ENCODE data around the gene SPATA24.
"Not testable (repeated sequence)": the region's sequence is repeated elsewhere in the genome, so short reads cannot be mapped to it uniquely, and the experiment has no call there.

Gene SPATA24

GRCh38 chr5:139417214-139417613, 13.3 kb upstream of the SPATA24 start:
- H3K4me3 ChIP-seq (ENCODE audit: low read depth, low read length): no peak overlapping the region

- no peak overlapping the region for H3K4me3 ChIP-seq (ENCODE audit: low read depth, low read length)
Observed at GRCh38 chr5:139416651-139417050, 12.8 kb upstream of the SPATA24 start.

GRCh38 chr5:139415869-139416268, 12.0 kb upstream of the SPATA24 start:
- H3K4me3 ChIP-seq (ENCODE audit: low read depth, low read length): no peak overlapping the region

GRCh38 chr5:139415221-139415861, 11.5 kb upstream of the SPATA24 start:
- no peak overlapping the region for H3K4me3 ChIP-seq (ENCODE audit: low read depth, low read length)

- H3K4me3 ChIP-seq (ENCODE audit: low read depth, low read length): no peak overlapping the region
Observed at GRCh38 chr5:139414581-139415130, 10.8 kb upstream of the SPATA24 start.

GRCh38 chr5:139413963-139414362, 10.1 kb upstream of the SPATA24 start:
- no peak overlapping the region for H3K4me3 ChIP-seq (ENCODE audit: low read depth, low read length)

- no peak overlapping the region for H3K4me3 ChIP-seq (ENCODE audit: low read depth, low read length)
Observed at GRCh38 chr5:139413153-139413552, 9.3 kb upstream of the SPATA24 start.

GRCh38 chr5:139410993-139411828, 7.3 kb upstream of the SPATA24 start:
- no peak overlapping the region for H3K4me3 ChIP-seq (ENCODE audit: low read depth, low read length)

- no peak overlapping the region for H3K4me3 ChIP-seq (ENCODE audit: low read depth, low read length)
Observed at GRCh38 chr5:139410121-139410992, 6.5 kb upstream of the SPATA24 start.

GRCh38 chr5:139409116-139409515, 5.2 kb upstream of the SPATA24 start:
- not testable (repeated sequence) for H3K4me3 ChIP-seq (ENCODE audit: low read depth, low read length)

- H3K4me3 ChIP-seq (ENCODE audit: low read depth, low read length): no peak overlapping the region
Observed at GRCh38 chr5:139408191-139408590, 4.3 kb upstream of the SPATA24 start.

- no peak overlapping the region for H3K4me3 ChIP-seq (ENCODE audit: low read depth, low read length)
Observed at GRCh38 chr5:139407517-139407916, 3.6 kb upstream of the SPATA24 start.

- no peak overlapping the region for H3K4me3 ChIP-seq (ENCODE audit: low read depth, low read length)
Observed at GRCh38 chr5:139406963-139407362, 3.1 kb upstream of the SPATA24 start.

GRCh38 chr5:139404484-139404840, 573 bp upstream of the SPATA24 start:
- H3K4me3 ChIP-seq (ENCODE audit: low read depth, low read length): peak overlapping the region; percentile 73

- peak overlapping the region; percentile 73 for H3K4me3 ChIP-seq (ENCODE audit: low read depth, low read length)
Observed at GRCh38 chr5:139403418-139403786, 487 bp downstream of the SPATA24 start.

- H3K4me3 ChIP-seq (ENCODE audit: low read depth, low read length): no peak overlapping the region
Observed at GRCh38 chr5:139402561-139403158, 1.2 kb downstream of the SPATA24 start.

- no peak overlapping the region for H3K4me3 ChIP-seq (ENCODE audit: low read depth, low read length)
Observed at GRCh38 chr5:139401546-139401945, 2.3 kb downstream of the SPATA24 start.

GRCh38 chr5:139399501-139400121, 4.3 kb downstream of the SPATA24 start:
- H3K4me3 ChIP-seq (ENCODE audit: low read depth, low read length): no peak overlapping the region

- no peak overlapping the region for H3K4me3 ChIP-seq (ENCODE audit: low read depth, low read length)
Observed at GRCh38 chr5:139397921-139398320, 6.0 kb downstream of the SPATA24 start.

- no peak overlapping the region for H3K4me3 ChIP-seq (ENCODE audit: low read depth, low read length)
Observed at GRCh38 chr5:139396691-139397090, 7.2 kb downstream of the SPATA24 start.

Data from iPS-11a (cell line).